GF-D8 (cell line): Measurements from ENCODE around the gene HOMER3.
A peak's percentile ranks its signal among the peaks of the same experiment; 100 is the strongest.

Experiments
- DNase-seq: peaks from one replicate; lab custom pipeline; 2025; lab: John Stamatoyannopoulos, UW

Gene HOMER3

DNA sequence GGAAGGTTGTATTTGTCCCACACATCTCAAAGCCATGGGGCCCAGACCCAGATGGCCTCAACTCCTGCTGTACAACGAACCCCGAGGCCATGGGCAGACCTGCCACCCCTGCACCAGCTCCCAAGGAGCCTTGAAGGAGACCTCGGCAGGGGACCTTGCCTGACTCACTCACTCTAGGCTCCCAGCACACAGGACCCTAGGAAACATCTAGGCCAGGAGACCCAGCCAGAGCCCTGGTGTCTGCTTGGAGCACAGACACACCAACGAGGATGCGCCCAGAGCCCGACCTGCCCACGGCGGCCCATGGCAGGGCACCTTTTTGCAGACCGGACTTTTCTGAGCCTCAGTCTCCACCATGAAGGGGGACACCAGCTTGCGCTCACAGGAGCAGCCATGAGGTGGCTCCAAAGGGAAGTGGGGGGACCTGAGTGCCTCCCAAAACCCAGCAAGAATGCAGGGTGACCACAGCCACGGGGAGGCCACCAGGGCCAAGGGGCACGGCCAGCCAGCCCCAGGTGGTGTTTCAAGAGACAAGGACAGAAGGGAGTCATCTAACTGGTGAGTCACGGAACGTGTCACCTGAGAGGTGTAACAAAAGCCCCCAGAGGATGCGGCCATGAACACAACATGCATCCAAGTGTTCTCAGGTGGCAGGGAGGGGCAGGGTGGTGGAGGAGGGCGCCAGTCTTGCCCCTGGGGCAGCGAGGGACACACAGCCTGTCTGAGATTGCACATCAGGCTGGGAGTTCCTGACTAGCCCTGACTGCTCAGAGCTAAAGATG lies 40.1 kb downstream of the HOMER3 start:
- DNase-seq = no peak

- no peak for DNase-seq
Measured at GRCh38 chr19:18899624-18900560, 41.1 kb downstream of the HOMER3 start.

DNA sequence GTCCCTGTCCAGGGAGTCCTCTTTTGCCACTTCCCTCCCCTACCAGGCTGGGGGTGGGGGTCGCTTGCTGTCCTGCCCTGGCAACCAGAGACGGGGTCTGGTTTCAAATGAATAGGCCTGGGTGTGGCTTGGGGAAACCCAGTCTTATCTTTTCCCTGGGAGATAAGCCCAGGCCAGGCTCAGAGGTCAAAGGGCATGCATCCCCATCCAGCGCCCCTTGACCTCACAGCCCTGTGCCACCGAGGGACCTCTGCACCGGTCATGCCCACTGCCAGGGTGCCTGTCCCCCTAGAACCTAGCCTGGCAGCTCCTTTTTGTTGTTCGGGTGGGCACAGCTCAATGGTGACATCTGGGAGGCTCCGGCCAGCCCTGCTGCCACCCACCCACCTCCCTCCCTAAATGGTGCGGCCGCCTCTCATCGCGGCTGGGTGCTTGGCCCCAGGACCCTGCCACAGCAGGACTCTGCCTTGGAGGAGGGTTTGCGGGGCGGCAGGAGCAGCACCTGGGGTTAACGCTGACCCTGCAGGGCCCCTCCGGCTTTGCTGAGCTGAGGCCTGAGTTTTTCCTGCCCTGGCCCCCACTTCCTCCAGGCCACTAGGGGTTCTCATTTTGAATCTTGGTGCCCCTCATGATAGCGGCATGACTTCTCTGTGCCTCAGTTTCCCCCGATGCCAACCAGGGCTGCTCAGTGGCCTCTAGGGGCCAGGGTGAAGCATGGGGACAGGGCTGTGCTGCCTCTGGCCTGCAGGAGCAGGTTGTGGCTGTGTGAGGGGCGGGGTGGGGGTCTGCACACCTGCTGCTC lies 42.2 kb downstream of the HOMER3 start:
- no peak for DNase-seq

- no peak for DNase-seq
Measured at GRCh38 chr19:18898081-18898606, 42.9 kb downstream of the HOMER3 start.

DNA sequence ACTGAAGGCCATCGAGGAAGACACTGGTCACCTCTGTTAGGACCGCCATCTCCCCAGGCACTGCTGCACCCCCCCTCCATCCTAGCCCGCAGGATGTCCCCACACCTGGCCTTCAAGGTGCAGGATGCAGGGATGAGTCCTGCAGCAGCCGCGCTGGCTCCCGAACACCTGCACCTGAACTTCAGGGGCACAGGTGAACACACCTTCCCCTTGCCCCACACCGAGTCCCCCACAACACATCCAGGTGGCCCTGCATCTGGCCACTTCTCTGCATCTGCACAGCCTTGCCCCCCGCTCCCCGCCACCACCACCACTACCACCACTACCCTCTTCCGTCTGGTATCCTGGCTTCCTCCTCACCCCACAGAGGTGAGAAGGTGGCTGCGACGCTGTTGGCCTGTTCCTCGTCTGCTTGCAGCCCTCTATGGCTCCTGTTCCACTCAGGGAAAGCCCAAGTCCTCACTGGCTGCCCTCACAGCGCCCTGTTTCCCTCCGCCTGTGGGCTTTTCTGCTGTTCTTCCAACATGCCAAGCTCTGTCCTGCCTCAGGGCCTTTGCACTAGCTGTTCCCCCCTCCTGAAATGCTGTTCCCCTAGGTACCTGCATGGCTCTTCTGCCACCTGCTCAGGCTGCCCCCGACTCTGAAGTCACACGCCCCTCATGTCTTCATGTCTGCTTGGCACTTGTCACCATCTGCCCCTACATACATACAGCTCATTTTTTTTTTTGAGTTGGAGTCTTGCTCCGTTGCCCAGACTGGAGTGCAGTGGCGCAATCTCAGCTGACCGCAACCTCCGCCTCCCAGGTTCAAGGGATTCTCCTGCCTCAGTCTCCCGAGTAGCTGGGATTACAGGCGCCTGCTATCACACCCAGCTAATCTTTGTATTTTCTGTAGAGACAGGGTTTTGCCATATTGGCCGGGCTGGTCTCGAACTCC lies 43.7 kb downstream of the HOMER3 start:
- DNase-seq = no peak

DNA sequence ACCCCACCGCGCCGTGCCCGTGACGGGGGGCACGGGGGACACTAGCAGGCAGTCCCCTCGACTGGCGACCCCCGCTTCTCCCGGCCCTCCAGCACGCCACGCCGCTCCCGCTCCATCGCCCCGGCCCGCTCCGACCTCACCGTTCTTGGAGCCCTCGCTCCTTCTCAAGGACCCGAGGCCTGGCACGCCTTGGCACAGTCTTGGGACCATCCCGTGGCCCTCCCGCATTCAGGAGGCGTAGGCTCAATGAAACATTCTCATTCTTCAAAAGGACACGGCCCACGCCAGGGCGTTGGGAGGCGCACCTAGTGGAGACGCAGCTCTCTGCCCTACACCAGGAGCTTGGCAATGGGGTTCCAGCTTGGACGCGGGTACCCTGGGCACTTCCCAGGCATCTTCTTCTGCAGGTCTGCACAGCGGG lies 44.6 kb downstream of the HOMER3 start:
- no peak for DNase-seq

GRCh38 chr19:18895824-18896341 lies 45.1 kb downstream of the HOMER3 start, which contains the start of gene CERS1:
TSS of gene CERS1 (minus strand) at chr19:18896158. CDS start at chr19:18896072, 86 bp downstream.
- no peak for DNase-seq

DNA sequence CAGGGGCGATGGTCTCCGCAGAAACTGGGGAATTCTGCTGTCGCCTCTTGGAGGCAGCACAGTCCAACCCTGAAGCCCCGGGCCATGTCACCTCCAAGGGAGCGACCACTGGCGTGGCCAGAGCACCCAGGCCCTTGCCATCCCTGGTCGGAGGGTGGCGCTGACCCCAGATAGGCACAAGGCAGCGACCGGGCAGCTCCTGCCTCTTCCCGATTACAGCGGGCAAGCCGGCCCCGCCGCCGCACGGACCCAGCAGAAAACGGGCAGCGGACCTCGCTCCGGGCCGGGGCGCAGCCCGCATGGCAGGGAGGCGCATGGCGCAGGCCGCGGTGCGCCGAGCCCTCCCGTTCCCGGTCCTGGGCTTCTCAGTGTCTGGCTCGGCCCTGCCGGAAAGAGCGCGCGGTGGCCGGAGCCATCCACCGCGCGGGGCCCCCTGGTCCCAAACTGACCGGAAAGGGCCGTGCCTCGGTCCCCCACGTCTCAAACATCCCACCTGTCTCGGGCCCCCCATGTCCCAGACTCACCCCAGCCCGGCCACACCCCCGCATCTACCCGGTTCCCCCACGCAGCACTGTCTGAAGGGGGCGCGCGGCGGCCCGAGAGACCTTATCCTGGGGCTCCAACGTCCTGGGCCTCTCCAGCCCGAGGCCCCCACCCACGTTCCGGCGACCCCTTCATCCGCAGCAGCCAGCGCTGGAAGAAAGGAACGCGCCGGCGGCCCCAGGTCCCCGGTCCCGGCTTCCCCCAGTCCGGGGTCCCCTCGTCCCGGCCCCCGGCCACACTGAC lies 45.8 kb downstream of the HOMER3 start:
- DNase-seq = peak; percentile 17

DNA sequence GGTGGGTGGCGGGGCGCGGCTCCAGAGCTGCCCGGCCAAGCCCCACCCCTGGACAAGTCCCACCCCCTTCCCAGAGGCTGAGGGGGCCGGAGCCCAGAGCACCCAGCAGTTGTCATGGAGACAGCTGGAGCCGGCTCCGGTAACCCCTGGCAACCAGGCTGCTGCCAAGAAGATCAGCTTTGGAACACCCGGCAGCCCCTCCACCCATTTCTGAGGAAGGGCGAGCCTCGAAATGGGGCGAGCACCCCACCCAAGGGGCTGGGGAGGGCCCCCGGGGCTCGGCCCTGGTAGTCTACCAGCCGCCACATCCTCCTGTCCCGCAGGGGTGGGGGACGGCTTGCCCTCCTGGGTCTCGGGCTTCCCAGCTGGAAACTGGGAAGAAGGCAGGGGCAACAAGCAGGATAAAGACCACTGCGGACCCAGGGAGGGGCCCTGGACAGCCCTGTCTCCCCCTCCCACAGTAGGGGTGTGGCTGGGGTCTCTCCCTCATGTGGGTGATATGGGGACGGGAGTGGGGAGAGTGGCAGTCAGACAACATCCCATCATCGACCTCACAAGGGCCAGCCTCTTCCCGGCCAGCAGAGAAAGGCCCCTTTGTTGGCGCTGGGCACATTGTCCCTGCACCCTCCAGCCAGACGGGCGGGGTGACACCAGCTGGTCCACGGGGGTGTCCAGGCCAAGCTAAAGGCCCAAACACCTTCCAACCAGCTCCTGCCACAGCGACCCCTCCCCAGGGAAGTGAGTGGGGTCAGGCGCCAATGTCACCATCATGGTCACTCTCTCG lies 46.6 kb downstream of the HOMER3 start:
- no peak for DNase-seq

DNA sequence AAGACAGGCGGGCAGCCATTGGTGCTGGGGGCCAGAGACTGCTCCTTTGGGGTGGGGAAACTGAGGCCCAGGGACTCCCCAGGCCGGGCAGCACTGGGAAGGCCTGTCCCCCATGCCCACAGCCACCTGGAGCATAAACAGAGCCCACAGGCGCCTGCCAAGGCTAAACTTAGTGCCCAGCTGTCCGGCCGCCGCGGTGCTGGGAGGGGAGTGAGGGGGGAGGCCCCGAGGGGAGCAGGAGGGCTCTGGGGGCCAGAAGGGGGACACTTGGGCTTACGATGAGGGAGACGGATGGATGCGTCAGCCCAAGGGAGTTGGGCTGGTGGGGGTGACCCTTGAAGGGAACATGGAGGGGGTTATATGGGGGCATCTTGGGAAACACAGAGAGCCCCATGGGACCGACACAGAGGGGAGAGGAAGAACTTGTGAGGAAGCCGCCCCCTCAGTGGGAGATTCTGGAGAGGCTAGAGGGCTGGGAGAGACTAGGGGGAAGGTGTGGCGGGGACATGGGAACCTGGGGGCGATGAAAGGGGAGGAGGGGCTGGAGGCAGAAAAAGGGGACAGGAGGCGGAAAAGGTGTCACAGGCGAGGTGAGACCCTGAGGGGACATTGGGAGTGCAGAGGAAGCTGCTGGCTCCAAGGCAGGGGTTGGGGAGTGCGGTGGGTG lies 47.3 kb downstream of the HOMER3 start:
- DNase-seq = no peak

DNA sequence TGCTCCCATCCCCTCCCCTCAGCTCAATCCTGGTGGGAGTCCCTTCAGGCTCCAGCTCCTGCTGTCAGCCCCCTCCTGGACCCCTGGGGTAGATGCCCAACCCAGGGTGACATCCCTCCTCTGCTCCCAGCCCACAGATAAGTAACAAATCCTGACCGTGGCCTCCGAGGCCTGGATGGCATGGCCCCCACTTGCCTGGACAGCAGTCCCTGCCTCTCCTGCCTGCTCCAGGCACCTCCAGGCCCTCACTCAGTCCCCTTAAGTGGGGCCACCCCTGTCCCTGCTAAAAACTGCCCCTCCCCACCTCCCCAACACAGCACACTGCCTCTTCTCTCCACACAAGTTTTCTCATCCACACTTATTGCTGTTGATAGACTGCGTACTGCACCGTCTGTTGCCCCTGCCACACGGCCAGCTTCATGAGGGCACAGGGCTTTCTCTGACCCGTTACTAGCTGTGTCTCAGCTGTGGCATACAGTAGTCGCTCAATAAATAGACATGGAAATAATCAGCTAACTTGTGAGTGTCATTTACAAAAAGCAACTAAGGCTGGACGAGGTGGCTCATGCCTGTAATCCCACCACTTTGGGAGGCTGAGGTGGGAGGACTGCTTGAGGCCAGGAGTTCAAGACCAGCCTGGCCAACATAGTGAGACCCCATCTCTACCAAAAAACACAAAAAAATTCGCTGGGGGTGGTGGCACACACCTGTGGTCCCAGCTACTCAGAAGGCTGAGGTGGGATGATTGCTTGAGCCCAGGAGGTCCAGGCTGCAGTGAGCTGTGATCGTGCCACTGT lies 50.9 kb downstream of the HOMER3 start:
- DNase-seq = no peak

- DNase-seq = no peak
Measured at GRCh38 chr19:18886972-18887371, 54.0 kb downstream of the HOMER3 start.

GRCh38 chr19:18883526-18884304 lies 57.3 kb downstream of the HOMER3 start:
- DNase-seq = no peak

DNA sequence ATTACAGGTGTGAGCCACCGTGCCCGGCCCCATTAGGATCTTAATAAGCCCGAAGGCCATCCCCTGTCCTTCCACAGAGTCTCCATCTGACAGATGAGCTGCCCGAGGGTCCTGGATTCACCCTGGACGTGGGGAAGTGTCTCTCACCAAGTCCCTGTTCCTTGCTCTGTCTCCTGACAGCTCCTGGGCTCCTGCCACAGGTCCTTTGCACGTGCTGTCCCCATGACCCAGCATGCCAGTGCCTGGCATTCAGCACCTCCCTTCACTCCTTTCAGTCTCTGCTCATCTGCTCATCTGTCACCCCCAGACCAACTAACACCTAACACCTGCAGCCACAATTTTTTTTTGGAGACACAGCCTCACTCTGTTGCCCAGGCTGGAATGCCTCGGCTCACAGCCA lies 59.5 kb downstream of the HOMER3 start:
- no peak for DNase-seq

DNA sequence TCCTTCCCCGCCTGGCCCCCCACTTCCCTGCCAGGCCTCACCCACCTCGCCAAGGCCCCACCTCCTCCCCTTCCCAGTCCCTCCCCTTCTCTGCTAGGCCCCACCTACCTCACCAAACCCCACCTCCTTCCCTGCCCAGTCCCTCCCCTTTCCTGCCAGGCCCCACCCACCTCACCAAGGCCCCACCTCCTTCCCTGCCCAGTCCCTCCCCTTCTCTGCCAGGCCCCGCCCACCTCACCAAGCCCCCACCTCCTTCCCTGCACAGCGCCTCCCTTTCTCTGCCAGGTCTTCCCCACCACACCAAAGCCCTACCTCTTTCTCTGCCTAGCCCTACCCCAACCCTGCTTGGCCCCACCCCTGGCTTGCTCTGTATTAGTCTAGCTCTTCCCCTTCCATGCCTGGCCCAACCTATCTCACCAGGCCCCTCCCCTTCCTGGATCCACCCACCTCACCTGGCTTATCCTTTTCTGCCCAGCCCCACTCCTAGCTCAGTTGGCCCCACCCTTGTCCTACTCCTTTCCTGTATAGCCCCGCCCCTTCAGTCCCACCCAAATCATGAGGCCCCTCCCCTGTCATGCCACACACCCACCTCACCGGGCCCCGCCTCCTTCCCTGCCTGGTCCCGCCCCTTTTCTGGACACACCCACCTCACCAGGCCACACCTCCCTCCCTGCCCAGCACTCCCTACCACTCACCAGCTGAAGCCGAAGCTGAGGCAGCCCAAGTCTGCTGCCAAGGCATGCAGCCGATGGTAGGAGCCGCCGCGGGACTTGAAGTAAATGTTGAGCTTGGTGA lies 61.2 kb downstream of the HOMER3 start:
- DNase-seq = no peak
